ENCODE data around the gene ETS1.

- no peak for TF ChIP-seq EZH2phosphoT487 (IDR thresholded peaks at IDR 0.05; ENCODE audit: borderline replicate concordance, low read depth, low read length)
- TF ChIP-seq, protein P1, sequence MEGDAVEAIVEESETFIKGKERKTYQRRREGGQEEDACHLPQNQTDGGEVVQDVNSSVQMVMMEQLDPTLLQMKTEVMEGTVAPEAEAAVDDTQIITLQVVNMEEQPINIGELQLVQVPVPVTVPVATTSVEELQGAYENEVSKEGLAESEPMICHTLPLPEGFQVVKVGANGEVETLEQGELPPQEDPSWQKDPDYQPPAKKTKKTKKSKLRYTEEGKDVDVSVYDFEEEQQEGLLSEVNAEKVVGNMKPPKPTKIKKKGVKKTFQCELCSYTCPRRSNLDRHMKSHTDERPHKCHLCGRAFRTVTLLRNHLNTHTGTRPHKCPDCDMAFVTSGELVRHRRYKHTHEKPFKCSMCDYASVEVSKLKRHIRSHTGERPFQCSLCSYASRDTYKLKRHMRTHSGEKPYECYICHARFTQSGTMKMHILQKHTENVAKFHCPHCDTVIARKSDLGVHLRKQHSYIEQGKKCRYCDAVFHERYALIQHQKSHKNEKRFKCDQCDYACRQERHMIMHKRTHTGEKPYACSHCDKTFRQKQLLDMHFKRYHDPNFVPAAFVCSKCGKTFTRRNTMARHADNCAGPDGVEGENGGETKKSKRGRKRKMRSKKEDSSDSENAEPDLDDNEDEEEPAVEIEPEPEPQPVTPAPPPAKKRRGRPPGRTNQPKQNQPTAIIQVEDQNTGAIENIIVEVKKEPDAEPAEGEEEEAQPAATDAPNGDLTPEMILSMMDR (conservative IDR thresholded peaks at IDR 0.05; ENCODE audit: low read length) = 0 out of 2 replicates have a peak, but pooled peaks have one; percentile 33
These were observed 103.2 kb downstream of the ETS1 start for GRCh38 chr11:128484172-128484571.
